IMR-90 (cell line): ENCODE results near the gene SNRNP25. TPM values are rescaled to one million over a fixed set of nuclear protein-coding genes. Genes with fewer than 3 reads are reported as not detected.

Source experiments
- ATAC-seq: fragments of 200-7000 bp; cut with Tn5 transposase; 2 replicates; pipeline ENCODE4 v1.9.1; 2020; ENCODE audit warnings: low read depth, mild to moderate bottlenecking, moderate library complexity
- BruUV-seq: library from RNA; stranded (reverse); fragments of 400-500 nt; replicated peaks from 2 replicates; lab custom pipeline; 2021; lab: Mats Ljungman, UMichigan
- CTCF ChIA-PET: fragments of 300-600 bp; formaldehyde crosslinking; extraction: SDS; loops from one replicate; lab custom pipeline; 2021; ENCODE audit warnings: antibody characterized with exemption; lab: Yijun Ruan, JAX
- POLR2A ChIA-PET: fragments of 300-600 bp; sonication (Branson Sonifier 250); formaldehyde crosslinking; loops from one replicate; lab custom pipeline; 2022; ENCODE audit warnings: antibody characterized with exemption; ENCODE audit not compliant: unreplicated experiment; lab: Charles Lee
- DNase-seq: peaks from one replicate; pipeline ENCODE4 v3.0.0; 2013
- H2AFZ ChIP-seq: replicated peaks from 2 replicates; pipeline ENCODE3; 2013; ENCODE audit warnings: low read length, mild to moderate bottlenecking; ENCODE audit not compliant: poor library complexity
- H2AK5ac ChIP-seq: 2 replicates; pipeline ENCODE4 v1.6.1; 2013; ENCODE audit warnings: low read depth, low read length, inconsistent platforms
- H2AK9ac ChIP-seq: replicated peaks from 2 replicates; pipeline ENCODE3; 2013; ENCODE audit warnings: mild to moderate bottlenecking, low read depth, low read length, moderate library complexity; ENCODE audit not compliant: poor library complexity
- H2BK120ac ChIP-seq: 2 replicates; pipeline ENCODE4 v1.6.1; 2013; ENCODE audit warnings: low read depth, low read length, inconsistent platforms
- H2BK15ac ChIP-seq: 3 replicates; pipeline ENCODE4 v1.6.1; 2013; ENCODE audit warnings: low read depth, low read length, inconsistent platforms
- H2BK20ac ChIP-seq: 2 replicates; pipeline ENCODE4 v1.6.1; 2013; ENCODE audit warnings: low read depth, mild to moderate bottlenecking, inconsistent platforms, low read length, moderate library complexity
- H2BK5ac ChIP-seq: 2 replicates; pipeline ENCODE4 v1.6.1; 2013; ENCODE audit warnings: mild to moderate bottlenecking, low read depth, low read length, inconsistent platforms; ENCODE audit not compliant: poor library complexity, severe bottlenecking
- H3K14ac ChIP-seq: replicated peaks from 2 replicates; pipeline ENCODE4 v1.6.1; 2013; ENCODE audit warnings: low read depth, low read length, inconsistent platforms
- H3K18ac ChIP-seq: 2 replicates; pipeline ENCODE4 v1.6.1; 2013; ENCODE audit warnings: low read depth, low read length, control low read depth
- H3K23ac ChIP-seq: 2 replicates; pipeline ENCODE4 v1.6.1; 2013; ENCODE audit warnings: low read depth, low read length, inconsistent platforms
- H3K27ac ChIP-seq: 2 replicates; pipeline ENCODE4 v1.5.1; 2013; ENCODE audit warnings: mild to moderate bottlenecking, control low read depth, low read length; ENCODE audit not compliant: insufficient read depth
- H3K27me3 ChIP-seq: 2 replicates; pipeline ENCODE4 v1.6.1; 2013; ENCODE audit warnings: low read length; ENCODE audit not compliant: control insufficient read depth, insufficient read depth
- H3K36me3 ChIP-seq: 2 replicates; pipeline ENCODE4 v1.6.1; 2013; ENCODE audit warnings: low read length, mixed read lengths; ENCODE audit not compliant: control insufficient read depth, insufficient read depth
- H3K4ac ChIP-seq: 2 replicates; pipeline ENCODE4 v1.6.1; 2013; ENCODE audit warnings: low read depth, low read length, inconsistent platforms
- H3K4me1 ChIP-seq: 2 replicates; pipeline ENCODE4 v1.6.1; 2013; ENCODE audit warnings: low read length, mixed read lengths; ENCODE audit not compliant: control insufficient read depth, insufficient read depth
- H3K4me2 ChIP-seq: 2 replicates; pipeline ENCODE4 v1.6.1; 2013; ENCODE audit warnings: low read depth, mild to moderate bottlenecking, control low read depth, low read length, moderate library complexity
- H3K4me3 ChIP-seq: 2 replicates; pipeline ENCODE4 v1.5.1; 2013; ENCODE audit warnings: low read depth, mild to moderate bottlenecking, control low read depth, low read length, moderate library complexity; ENCODE audit not compliant: insufficient read depth
- H3K56ac ChIP-seq: 2 replicates; pipeline ENCODE4 v1.6.1; 2013; ENCODE audit warnings: low read length, inconsistent platforms; ENCODE audit not compliant: insufficient read depth; ENCODE audit errors: extremely low read depth
- H3K79me1 ChIP-seq, 2 experiments: 2 replicates each; pipeline ENCODE4 v1.6.1; 2013; ENCODE audit warnings: low read length in 2 of 2, inconsistent platforms in 1 of 2, low read depth in 1 of 2
- H3K9ac ChIP-seq: 2 replicates; pipeline ENCODE4 v1.6.1; 2013; ENCODE audit warnings: low read depth, low read length, control low read depth
- H3K9me1 ChIP-seq: 2 replicates; pipeline ENCODE4 v1.6.1; 2013; ENCODE audit warnings: low read length, inconsistent platforms; ENCODE audit not compliant: insufficient read depth
- H3K9me3 ChIP-seq: 2 replicates; pipeline ENCODE4 v1.6.1; 2013; ENCODE audit warnings: low read length; ENCODE audit not compliant: control insufficient read depth, insufficient read depth
- H4K20me1 ChIP-seq: 2 replicates; pipeline ENCODE4 v1.6.1; 2013; ENCODE audit warnings: low read length, inconsistent platforms; ENCODE audit not compliant: insufficient read depth
- H4K5ac ChIP-seq: 2 replicates; pipeline ENCODE4 v1.6.1; 2013; ENCODE audit warnings: mild to moderate bottlenecking, low read depth, low read length, control low read depth
- H4K8ac ChIP-seq, 2 experiments: 2 replicates each; pipeline ENCODE4 v1.6.1; 2013; ENCODE audit warnings: low read depth in 2 of 2, low read length in 2 of 2, control low read depth in 1 of 2, inconsistent platforms in 1 of 2
- H4K91ac ChIP-seq: 2 replicates; pipeline ENCODE4 v1.6.1; 2013; ENCODE audit warnings: low read depth, low read length, inconsistent platforms; ENCODE audit not compliant: insufficient read depth
- BHLHE40 ChIP-seq: fragments of 150-350 bp; IDR thresholded peaks from 2 replicates; pipeline ENCODE4 v1.6.1; 2016; ENCODE audit warnings: mild to moderate bottlenecking, low read depth, low read length
- CEBPB ChIP-seq: IDR thresholded peaks from 2 replicates; pipeline ENCODE4 v1.6.1; 2012; ENCODE audit warnings: low read depth, low read length, improper control_type of control experiment
- FOS ChIP-seq: fragments of 150-350 bp; IDR thresholded peaks from 2 replicates; pipeline ENCODE4 v1.6.1; 2016; ENCODE audit warnings: low read depth, low read length
- RCOR1 ChIP-seq: IDR thresholded peaks from 2 replicates; pipeline ENCODE4 v1.6.1; 2012; ENCODE audit warnings: mild to moderate bottlenecking, low read length, improper control_type of control experiment; ENCODE audit not compliant: insufficient replicate concordance
- RFX5 ChIP-seq: IDR thresholded peaks from 2 replicates; pipeline ENCODE4 v1.8.0; 2012; ENCODE audit warnings: low read depth, mild to moderate bottlenecking, low read length, moderate library complexity
- SMC3 ChIP-seq: fragments of 150-350 bp; IDR thresholded peaks from 2 replicates; pipeline ENCODE4 v1.6.1; 2016; ENCODE audit warnings: low read depth, mild to moderate bottlenecking, antibody characterized with exemption, low read length, moderate library complexity
- WGBS, 2 experiments: methylation state at CpG; one replicate each; pipeline versions ENCODE4 v1.1.5 to v1.1.7; 2013; ENCODE audit warnings: missing lambda C conversion rate in 2 of 2; ENCODE audit not compliant: insufficient read length in 1 of 2; ENCODE audit errors: extremely low coverage in 2 of 2; 5-methylcytosine and 5-hydroxymethylcytosine counted together
- dilution Hi-C: fragments of 300-500 bp; cut with HindIII; formaldehyde crosslinking; loops from one replicate; pipeline ENCODE4 v1.14.3; 2018; ENCODE audit warnings: low sequenced_read_pairs; ENCODE audit not compliant: unreplicated experiment
- in situ Hi-C: fragments of 300-500 bp; cut with MboI; formaldehyde crosslinking; loops from 3 replicates; pipeline ENCODE4 v1.14.3; 2019; ENCODE audit warnings: low sequenced_read_pairs, inconsistent platforms, mixed read lengths
- intact Hi-C: fragments of 100-400 bp; cut with micrococcal nuclease; formaldehyde crosslinking; loops from 2 replicates; pipeline ENCODE4 v1.10.0; 2022
- polyA plus RNA-seq, 3 experiments: library from polyadenylated mRNA; depleted of rRNA; stranded (reverse); fragments of >200 nt; gene quantifications; 2 replicates each; pipeline ENCODE4 v1.2.3, GENCODE V29; 2012; ENCODE audit warnings: low replicate concordance in 1 of 3
- total RNA-seq: library from RNA; depleted of rRNA; stranded (reverse); fragments of >200 nt; gene quantifications from 2 replicates; pipeline ENCODE4 v1.2.3, GENCODE V29; 2012

Gene SNRNP25
- total and polyA plus RNA-seq, 2 of the 4 experiments (the other 2 are of a cell fraction) = 67.2 to 88.0 TPM

- Histone ChIP-seq H4K91ac (no peak overlapping the region), H4K8ac (no peak overlapping the region), H2AFZ (no peak overlapping the region), H2AK9ac (no peak overlapping the region), H2BK5ac (no peak overlapping the region), H3K9me3 (no peaks in the 10 kb centered on the region), H4K20me1 (peaks cover 17% of the 10 kb centered on the region), H2BK15ac (no peak overlapping the region), H2AK5ac (no peak overlapping the region), H3K9me1 (0 out of 2 replicates have a peak, but pooled peaks cover 3% of the 10 kb centered on the region), H3K4me1 (no peaks in the 10 kb centered on the region; the same call in 1 of the 2 replicates), H2BK20ac (no peak overlapping the region), H2BK120ac (no peak overlapping the region), H3K14ac (no peak overlapping the region), H3K36me3 (peaks cover 59% of the 10 kb centered on the region), H3K56ac (no peak overlapping the region), H3K79me1 (peaks cover 5 to 58% of the 10 kb centered on the region in 2 experiments; a peak in 3 of 4 replicates), H3K23ac (no peak overlapping the region), H3K18ac (no peak overlapping the region), H3K9ac (no peak overlapping the region), H3K27me3 (no peaks in the 10 kb centered on the region), H3K4me2 (no peak overlapping the region), H3K27ac (no peak overlapping the region), H3K4me3 (no peak overlapping the region), H3K4ac (no peak overlapping the region), H4K5ac (no peak overlapping the region)
- peak; percentile 5 for ATAC-seq
- CTCF ChIA-PET = interaction anchor here (1.1 kb wide), 1 partner anchor 26 kb away, joined by 5 read pairs; no protein-coding TSS in a partner anchor
- in situ Hi-C loops (no loop called here), intact Hi-C loops (no loop called here), dilution Hi-C loops (no loop called here)
- WGBS, 2 experiments = no CpG with 5 or more reads among the region's 9 CpGs
- DNase-seq = no peak
- POLR2A ChIA-PET = interaction anchor here (1.1 kb wide), 1 partner anchor 9 kb away, joined by 4 read pairs; no protein-coding TSS in a partner anchor
- TF ChIP-seq RFX5 (no peak), FOS (no peak), CEBPB (no peak), SMC3 (no peak), BHLHE40 (no peak), RCOR1 (no peak)
- no TSS peak for BruUV-seq
These were observed 37.9 kb downstream of the SNRNP25 start for GRCh38 chr16:91484-91883.
